NCI-H460 (cell line): ENCODE results near the gene ITIH3. TPM values are rescaled to one million over a fixed set of nuclear protein-coding genes. Genes with fewer than 3 reads are reported as not detected.

ENCODE experiments used
- DNase-seq: peaks from one replicate; pipeline ENCODE4 v3.0.0-alpha.2; 2016; ENCODE audit warnings: low read depth; ENCODE audit errors: extremely low read depth
- total RNA-seq: library from RNA; depleted of rRNA; stranded (reverse); fragments of >200 nt; shearing (Covaris generic); gene quantifications from 2 replicates; pipeline ENCODE4 v1.2.3, GENCODE V29; 2014

The ITIH3 gene
- total RNA-seq, 1 experiment from 2014 or later = not detected

DNA sequence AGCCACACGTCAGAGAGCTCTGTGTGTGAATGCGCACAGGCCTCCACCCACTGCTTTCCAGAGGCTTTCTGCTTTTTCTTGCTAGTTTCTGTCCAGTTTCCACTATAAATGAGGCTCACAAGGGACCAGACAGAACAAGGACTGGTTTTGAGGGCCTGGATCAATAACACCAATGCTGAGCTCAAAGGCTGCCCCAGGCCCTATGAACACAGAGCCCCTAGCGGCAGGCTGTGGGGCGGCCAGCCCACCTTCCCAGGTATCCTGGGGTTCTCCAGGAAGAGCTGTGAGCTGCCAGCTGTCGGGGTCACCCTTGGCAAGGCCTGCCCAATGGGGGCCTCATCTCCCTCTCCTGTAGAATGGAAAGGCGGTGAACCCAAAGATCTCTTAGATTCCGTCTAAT, 2.2 kb upstream of the ITIH3 start:
- no peak for DNase-seq

DNA sequence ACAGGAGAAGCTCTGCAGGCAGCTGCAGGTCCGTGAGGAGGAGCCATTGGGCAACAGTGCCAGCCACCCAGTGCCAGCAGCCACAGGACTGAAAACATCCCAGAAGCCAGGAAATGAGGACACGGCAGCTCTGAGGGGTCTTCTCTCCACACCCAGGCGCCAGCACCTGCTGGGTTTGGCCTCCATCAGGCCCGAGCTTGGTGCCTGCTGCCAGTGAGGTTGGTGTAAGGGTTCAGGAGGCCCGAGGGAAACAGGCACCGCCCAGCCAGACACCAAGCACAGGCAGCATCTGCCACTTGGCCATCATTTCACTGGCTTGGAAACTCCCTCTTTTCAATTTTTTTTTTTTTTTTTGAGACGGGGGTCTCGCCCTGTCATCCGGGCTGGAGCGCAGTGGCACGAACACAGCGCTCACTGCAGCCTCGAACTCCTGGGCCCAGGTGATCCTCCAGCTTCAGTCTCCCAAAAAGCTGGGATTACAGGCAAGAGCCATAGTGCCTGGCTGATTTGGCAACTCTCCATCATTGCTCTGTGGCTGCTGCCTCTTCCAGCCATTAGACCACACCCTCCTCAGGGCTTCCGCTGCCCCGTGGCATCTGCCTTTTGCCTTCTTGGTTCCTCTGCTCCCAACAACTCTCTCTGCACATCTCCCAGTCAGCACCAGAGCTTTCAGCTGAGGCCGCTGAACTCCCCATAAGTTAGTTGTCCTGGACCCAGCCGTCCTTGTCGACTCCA, 1.5 kb upstream of the ITIH3 start:
- no peak for DNase-seq

DNA sequence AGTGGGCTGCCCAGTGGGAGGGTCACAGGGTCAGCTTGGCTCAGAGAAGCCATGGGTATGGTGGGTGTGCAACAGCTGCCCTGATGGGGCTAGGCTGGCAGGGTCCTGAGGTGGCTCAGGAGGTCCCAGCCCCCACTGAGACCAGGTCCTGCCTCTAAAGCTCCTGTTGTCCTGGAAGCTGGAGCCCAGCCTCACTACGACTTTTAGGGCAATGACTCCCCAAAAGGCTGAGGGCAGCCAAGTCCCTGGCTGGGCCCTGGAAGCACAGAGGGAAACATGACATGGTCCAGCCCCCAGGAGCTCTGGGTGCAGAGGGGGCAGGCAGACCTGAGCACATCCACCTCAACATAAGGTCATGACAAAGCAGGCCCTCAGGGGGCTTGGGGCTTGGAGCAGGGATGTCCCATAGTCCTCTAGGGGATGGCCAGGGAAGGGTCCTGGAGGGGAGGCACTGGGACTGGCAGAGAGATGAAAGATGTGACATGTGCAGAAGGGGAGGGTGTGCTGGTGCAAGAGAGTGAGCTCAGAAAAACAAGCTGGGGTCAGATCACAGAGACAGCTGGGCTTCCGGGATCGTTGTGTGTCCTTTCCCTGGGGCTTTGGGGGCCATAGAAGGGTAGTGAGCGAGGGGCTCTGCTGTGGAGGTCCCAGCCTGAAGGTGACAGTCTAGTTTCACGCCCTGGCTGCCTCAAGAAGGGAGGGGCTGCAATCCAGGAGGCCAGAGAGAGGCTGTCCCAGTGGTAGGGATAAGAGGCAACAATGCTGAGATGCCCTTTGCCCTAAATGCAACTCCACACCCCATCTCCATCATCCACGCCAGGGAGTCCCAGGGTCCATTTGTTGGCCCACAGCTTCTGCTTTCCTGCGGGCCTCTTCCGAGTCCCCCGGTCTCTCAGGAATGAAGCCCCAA, 639 bp upstream of the ITIH3 start:
- DNase-seq = no peak

DNA sequence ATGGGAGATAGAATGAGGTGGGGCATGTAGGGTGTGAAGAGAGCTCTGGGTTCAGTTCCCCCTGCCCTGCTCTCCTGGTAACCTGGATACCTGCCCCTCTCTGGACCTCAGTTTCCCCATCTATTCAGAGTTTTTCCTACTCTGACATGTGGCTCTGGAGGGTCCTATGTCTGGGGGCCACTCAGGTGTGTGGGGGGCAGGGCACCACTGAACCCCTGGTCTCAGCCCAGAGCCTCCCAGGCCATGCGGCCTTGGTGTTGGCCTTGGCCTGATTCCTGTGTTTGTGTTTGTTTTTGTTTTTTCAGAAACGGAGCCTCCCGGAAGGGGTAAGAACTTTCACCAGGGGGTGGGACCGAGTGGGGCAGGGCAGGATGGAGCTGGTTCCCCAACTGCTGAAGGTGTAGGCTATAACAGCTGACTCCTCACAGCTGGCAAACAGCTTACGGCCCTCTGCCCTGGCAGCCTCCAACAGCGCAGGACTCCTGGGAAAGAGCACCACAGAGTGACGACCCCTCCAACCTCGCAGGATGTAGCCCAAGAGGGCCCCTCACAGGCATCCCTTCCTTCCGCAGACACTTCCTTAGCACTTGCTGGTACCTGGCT, 803 bp downstream of the ITIH3 start:
- no peak for DNase-seq

DNA sequence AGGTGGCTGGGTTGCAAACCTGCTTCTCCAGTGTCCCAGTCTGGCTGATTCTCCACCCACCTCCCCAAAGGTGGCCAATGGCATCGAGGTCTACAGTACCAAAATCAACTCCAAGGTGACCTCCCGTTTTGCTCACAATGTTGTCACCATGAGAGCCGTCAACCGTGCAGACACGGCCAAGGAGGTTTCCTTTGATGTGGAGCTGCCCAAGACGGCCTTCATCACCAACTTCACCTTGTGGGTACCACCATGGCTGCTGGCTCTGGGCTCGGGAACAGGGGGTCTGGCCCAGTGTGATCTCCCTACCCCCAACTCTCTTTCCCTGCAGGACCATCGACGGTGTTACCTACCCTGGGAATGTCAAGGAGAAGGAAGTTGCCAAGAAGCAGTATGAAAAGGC, 1.8 kb downstream of the ITIH3 start:
- DNase-seq = no peak

DNA sequence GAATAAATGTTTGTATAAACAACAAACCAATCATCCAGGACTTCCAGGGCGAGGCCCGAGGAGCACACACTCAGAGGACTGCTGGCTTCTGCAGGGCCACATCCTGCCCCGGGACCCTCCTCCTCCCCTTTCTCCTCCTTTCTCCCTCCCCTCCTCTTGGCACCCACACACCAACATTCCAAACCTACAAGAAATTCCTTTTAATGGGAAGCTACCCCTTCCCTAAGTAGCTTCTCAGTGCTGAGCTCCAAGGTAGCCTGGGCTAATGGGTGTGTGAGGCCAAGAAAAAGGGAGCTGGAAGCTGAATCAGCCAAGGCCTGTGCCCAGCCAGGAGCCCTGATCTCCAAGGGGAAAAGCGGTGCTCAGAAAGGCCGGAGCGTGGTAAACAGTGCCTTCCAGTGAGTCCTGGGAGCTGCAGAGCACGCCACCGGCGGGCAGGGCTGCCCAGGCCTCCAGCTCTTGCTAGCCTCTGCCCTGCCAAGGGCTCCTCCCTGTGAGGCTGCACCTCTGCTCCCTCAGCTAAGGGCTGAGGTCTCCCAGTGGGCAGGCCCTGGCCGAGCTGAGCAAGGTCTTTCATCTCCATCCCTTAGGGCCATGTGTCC, 3.9 kb downstream of the ITIH3 start:
- no peak for DNase-seq

DNA sequence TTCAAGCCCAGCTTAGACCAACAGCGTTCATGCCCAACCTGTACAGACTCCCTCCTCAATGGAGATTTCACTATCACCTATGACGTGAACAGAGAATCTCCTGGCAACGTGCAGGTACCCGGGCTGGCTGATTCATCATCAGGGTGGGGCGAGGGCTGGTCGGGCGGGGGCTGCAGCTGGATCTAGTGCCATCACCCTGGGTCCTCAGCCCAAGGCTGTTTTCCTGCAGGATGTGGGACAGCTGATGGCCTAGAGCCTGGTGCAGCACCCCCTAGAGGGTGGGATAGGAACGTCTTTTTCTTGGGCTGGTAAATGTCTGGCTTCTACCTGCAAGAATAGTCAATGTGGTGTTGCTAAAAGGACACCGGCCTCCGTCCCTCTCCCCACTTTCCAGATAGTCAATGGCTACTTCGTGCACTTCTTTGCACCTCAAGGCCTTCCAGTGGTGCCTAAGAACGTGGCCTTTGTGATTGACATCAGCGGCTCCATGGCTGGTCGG, 4.4 kb downstream of the ITIH3 start:
- DNase-seq = no peak

DNA sequence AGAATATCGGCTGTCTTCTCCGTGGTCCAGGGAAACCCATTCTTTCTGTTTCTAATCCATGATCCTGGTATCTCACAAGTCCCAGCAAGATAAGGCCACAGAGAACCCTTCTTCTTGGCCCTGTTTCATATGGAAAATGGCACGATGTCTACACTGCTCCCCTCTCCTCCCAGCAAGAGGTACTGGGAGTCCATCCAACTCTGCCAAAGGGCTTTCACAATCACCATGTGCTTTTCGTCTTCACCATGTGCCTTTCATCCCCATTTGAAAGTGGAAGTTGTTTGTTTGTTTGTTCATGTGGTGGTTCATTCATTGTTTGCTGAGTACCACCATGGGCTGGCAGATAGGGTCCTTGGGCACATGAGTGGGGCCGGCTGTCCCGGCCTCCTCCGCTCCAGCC, 5.5 kb downstream of the ITIH3 start:
- DNase-seq = no peak

DNA sequence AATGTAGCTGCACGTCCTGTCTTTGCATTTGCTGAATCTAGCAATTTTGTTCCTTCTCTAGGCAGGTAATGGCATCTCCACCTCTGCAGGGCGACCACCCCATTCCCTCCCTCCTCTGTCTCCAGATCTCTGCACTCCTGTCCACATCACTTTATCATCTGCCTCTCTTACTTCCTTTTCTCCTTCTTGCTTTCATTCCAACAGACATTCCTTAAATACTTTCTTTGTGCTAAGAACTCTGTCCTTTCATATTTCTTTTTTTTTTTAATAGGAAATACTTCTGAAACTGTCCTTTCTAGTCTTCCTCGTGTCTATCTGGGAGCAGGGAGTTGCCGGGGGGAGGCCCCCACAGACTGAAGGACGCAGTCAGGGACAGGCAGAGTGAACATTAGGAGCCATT, 7.2 kb downstream of the ITIH3 start:
- DNase-seq = no peak

DNA sequence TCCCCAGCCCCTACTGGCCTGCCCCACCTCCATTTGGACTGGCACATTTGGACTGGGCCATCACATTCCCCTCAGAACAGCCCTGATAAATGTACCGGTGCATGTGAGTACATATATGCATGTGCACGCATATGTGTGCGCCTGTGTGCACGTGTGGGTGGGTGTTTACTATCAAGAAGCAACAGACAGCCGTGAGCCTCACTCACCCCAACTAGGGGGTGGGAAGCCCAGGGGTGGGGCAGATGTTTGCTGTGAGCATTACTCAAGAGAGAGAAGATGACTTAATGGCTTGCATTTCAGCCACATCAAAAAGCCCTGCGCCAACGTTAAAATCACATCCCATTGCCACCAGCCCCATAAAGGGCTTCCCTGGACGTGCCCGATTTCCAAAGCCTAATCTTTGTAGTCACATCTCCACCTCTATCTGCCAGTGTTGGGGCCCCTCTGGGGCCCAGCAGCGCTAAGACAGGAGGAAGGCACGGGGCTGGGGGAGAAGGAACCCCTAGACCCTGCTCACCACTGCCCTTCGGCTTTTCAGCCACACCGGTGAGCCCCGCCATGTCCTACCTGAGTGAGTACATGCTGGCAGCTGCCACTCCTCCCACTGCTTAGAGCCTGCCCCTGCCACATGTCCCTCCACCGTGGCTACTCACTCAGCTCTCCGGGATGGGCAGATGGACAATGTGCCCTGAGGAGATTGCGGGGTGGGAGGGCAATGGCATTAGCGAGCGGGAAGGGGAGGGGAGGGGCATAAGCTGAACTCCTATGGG, 10.9 kb downstream of the ITIH3 start:
- no peak for DNase-seq

DNA sequence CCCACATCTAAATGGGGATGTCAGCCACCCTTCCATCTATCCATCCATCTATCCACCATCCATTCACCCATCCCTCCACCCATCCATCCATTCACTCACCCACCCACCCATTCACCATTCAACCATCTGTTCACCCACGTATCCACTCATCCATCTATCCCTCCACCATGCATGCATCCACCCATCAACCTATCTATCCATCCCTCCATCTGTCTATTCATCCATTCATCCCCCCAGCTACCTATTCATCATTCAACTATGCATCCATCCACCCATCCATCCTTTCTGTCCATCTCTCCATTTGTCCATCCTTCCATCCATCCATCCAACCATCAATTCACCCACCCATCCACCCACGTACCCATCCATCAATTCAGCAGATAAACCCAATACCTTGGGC, 14.6 kb downstream of the ITIH3 start:
- DNase-seq = no peak

DNA sequence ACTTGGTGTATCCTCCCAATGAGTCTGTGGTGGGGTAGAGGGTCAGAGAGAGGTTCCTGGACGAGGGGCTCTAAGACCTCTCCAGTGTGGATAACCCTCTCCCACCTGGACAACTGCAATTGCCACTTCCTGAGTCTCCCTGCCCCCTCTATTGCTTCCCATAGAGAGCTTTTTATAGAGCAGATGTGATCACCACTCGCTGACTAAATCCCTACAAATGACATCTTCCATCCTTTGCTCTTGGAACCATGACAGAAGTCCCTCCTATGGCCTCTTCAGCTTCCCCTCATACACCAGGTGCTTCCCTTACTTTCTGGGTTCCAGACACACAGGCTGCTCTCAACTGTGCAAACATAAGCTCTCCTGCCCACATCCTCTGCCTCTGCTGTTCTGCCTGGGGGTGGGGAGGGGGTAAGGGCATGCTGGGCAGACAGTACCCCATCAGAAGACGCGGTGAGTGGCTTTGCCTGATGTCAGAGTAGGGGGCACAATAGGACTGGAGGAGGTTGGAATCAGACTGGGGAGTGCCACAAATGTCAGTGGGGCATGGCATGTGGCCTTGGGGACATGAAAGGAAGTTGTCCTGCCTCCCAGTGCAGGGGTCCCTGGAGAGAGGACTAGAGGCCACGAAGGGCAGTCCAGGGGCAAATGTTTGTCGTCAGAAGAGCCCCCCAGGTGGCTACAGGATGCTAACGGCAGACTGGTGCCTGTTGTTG, 15.2 kb downstream of the ITIH3 start:
- DNase-seq = no peak

DNA sequence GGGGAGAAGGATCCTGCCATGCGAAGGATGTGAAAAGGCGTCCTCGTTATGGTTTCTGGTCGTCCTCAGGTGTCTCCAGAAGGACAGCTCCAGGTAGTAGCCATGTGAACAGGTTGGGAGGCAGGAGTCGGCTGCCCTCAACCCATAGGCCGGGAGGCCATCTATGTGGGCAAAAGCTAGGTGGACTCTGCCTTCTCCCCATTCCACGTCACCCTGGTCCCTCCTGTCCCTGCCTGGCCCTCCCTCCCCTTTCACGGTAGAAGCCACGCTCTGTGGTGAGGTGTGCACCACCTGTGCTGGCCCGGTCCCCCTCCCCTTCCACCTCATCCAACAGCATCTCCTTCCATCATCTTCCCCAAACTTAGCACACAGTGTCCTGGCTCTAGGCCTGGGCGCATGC, 16.3 kb downstream of the ITIH3 start:
- no peak for DNase-seq

DNA sequence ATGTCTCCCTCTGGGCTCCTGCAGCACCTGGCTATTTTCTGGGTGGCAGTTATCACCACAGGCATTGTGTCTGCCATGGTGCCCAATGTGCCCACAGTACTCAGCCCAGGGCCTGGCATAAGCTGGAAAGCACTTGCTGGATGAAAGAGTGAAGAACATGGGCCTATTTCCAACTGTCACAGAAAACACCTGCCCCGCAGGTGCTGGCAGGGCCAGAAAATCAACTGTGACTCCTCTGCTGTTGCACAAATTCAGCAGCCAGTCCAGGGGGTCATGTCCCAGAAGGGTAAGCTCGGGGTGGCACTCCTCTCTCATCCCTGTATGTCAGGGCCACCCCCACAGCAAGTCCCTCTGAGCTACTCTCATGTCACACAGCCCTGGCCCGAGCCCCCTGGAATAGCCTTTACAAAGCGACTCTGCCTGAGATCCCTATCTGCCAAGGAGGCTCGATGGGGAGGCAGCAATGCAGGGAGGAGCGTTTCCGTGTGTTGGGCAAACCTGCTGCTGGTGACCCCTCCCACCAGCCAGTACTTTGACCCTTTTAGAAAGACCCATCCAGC, 16.9 kb downstream of the ITIH3 start:
- DNase-seq = no peak

DNA sequence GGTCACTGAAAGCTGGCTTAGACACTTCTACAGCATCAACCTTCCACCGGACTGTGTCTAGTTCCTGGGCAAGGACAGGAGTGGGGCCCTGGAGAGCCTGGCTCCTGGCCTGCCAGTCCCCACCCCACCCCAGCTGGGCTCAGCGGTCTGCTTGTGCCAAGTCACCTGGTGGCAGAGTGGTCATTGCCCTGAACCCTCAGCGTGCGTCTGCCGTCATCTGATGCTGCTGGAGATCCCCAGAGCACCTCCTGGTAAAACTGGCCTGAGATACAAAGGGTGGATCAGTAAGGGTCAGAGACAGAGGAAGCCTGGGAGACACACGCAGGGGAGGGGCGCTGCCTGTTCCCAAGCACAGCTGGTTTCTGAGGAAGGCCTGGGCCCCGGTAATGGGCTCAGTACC, 19.2 kb downstream of the ITIH3 start:
- DNase-seq = no peak

DNA sequence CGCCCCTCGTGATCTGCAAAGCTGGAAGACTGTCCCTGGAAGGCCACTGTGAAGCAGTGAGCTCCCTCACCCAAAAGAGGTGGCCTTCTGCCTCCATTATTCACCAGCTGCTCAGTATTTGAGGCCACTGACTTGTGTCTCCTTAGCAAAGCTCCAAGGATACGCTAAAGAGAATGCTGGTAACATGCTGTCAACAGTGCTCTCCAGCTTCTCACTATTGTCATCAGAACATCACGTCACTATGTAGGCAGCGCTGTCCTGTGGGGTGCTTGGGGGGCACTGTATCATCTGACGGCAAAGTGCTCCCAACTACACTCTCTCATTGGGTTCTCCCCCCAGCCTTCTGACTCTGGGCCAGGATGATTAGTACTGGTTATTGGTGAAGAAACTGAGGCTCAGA, 21.6 kb downstream of the ITIH3 start:
- no peak for DNase-seq

DNA sequence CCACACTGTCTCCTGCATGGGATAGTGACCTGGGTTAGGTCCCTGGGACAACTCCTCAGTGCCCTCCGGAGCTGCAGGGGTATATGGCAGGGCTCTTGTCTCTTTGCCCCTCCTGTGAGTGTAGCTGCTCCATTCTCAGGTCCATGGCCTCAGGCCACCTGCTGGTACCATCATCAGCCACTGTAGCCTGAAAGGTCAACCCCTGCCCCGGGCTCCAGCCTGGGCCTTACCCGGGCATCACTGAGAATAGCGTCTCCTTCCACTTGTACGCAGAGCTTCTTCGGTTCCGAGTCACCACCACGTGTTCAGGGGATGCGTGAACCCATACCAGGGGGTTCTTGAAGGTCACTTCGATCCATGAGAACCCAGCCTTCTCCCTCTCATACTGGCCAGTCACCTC, 22.1 kb downstream of the ITIH3 start:
- DNase-seq = no peak

DNA sequence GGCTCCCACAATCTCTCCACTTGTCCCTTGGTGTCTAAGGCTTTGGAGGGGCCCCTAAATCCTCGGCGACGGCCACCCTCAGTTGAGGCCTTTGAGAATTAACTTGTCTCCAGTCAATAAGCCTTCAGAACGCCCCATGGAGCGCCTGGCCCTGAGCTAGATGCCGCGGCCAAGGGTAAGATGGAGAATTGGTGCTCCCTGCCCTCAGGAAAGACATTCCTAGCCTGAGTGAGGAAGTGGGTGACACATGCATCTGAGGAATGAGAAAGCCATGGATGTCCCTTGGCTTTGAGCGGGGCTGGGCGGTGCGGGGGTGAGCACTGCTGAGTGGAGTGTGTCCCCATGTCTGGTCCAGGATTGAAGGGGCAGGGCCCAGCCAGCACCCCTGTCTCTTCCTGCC, 22.6 kb downstream of the ITIH3 start:
- DNase-seq = no peak

DNA sequence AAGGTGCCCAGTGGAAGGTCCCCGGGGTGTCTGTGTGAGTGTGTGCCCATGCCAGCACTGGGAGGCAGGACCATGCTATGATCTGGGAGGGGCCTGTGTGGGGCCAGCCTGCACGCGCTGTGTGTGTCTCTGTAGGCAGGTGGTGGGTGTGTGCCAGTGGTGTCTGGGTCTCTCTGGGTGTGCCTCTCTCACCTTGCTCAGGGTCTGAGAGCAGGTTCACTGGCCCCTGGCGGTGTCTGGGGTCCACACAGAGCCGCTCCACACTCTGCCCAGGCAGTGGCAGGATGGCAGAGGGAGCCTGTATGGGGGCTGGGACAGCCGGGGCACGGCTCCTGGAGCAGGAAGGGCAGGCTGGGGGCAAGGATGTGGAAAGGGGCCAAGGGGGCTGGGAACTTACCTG, 23.3 kb downstream of the ITIH3 start:
- no peak for DNase-seq
